Activated CD4-positive, alpha-beta T cell treated with anti-CD3 and anti-CD28 coated beads for 48 hours (primary cell): ENCODE measurements around the gene BBOX1.

Experiments
- DNase-seq: peaks from one replicate; pipeline ENCODE4 v3.0.0-alpha.2; 2020

The BBOX1 gene

GRCh38 chr11:27025957-27026733 is 14.5 kb upstream of the BBOX1 start:
- DNase-seq, result no peak

DNA sequence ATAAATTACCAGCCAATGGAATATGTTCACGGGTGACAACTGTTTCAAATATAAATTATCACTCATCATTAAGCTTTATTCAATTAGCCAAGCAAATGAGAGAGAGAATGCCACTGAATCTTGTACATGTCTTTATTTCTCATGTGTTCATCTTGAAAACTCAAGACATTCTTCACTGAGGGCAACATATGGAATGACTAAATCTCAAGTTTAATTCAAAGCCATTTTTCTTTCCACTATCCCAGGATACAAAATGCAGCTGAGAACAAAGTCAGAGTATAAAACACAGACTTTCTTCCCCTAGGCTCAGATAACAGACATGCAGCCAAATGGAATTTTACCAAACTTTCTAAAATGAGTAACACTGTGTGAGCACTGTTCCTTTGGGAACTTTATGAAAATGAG is 12.1 kb upstream of the BBOX1 start:
- DNase-seq, result no peak

- DNase-seq, result no peak
Observed at GRCh38 chr11:27029966-27030365, 10.6 kb upstream of the BBOX1 start.

DNA sequence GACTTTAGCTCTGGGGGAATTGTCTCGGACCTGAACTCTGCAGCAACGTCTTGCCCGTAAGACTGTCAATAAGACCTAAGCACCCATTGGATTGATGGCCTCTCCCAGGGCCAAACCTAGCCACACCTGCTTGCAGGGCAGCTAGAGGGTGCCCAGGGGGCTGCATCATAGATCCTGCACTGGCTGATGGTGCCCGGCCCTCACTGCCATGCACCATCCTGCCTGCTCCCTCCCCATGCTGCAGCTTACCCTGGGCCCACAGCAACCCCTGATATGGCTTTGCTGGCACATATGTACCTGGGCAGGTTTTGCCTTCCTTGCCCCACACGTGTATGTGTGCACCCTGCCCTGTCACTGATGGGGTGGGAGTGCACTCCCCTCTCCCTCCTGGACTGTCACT is 8.9 kb upstream of the BBOX1 start:
- no peak for DNase-seq

- DNase-seq, result no peak
Observed at GRCh38 chr11:27039873-27040272, 742 bp upstream of the BBOX1 start.

GRCh38 chr11:27041141-27041899 is 705 bp downstream of the BBOX1 start:
- no peak for DNase-seq

- no peak for DNase-seq
Observed at GRCh38 chr11:27046956-27047355, 6.3 kb downstream of the BBOX1 start.

DNA sequence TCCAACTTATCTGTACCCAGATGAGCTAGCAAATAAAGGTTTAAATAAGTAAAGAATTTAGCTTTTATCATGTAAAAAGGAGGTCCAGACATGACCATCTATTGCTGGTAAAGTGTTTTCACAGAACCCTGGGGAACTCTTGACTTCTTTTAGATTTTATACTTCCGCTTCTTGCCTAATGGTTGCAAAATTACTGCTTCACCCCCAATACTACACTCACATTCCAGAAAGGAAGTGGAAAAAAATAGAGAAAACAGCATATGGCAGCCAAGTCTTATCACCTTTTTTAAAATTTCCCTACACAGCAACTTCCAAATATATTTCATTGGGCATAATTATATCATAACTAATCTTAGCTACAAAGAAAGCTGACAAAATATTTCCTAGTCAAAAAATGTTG is 12.1 kb downstream of the BBOX1 start:
- DNase-seq, result no peak

- no peak for DNase-seq
Observed at GRCh38 chr11:27055065-27055682, 14.6 kb downstream of the BBOX1 start.

- DNase-seq, result no peak
Observed at GRCh38 chr11:27057091-27057780, 16.6 kb downstream of the BBOX1 start.

DNA sequence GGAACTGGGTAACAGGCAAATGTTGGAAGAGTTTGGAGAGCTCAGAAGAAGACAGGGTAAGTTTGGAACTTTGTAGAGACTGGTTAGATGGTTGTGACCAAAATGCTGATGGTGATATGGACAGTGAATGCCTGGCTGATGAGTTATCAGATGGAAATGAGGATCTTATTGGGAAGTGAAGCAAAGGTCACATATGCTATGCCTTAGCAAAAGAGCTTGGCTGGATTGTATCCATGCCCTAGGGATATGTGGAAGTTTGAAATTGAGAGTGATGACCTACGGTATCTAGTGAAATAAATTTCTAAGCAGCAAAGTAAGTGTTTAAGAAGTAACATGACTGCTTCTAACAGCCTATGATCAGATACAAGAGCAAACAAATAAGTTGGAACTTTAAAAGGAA is 17.8 kb downstream of the BBOX1 start:
- no peak for DNase-seq

- DNase-seq, result no peak
Observed at GRCh38 chr11:27059431-27059830, 18.8 kb downstream of the BBOX1 start.

DNA sequence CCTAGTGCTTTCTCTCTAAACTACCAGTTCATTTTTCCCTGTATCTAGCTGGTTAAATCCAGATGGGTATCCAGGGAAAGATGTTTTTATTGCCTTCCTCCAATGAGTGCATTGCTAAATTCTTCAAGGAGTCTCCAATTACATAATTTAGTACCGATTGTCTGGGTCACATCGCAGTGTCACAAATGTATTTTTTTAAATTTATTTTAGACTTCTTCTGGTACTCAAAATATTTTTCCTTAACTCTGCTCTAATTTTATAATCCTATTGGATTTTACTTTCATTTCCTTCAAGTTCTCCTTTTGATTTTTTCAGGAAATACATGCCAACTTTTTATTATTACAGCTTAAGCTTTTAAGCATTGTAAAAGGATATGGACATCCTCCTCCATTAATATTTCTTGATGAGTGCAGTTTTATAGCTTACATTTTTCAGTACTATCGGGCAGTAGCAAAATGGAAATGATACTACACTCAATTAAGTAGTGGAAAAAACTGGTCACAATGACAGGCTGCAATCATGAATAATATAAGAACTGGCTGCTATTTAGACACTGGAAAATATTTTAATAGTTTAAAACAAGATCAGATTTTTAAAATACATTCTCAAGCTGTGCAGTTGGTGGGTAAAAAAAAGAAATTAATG is 20.3 kb downstream of the BBOX1 start:
- no peak for DNase-seq

DNA sequence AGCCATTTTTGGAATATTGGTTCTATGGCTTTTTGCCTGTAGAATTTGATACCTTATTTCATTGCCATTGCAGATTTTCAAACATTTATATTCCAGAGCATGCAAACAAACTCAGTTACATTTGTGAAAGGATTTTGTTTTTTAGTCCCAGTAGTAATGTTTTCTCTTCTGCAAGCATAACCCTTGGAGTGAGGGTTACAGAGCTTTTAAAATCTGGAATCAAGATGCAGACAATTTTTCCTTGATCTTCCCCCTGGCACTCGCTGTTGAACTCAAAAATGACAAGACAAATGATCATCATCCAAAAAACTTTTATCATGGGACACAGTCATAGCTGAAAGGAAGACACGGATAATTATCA is 20.8 kb downstream of the BBOX1 start:
- DNase-seq, result no peak

GRCh38 chr11:27064086-27064485 is 23.5 kb downstream of the BBOX1 start:
- DNase-seq, result no peak

- DNase-seq, result no peak
Observed at GRCh38 chr11:27075192-27075591, 34.6 kb downstream of the BBOX1 start.

DNA sequence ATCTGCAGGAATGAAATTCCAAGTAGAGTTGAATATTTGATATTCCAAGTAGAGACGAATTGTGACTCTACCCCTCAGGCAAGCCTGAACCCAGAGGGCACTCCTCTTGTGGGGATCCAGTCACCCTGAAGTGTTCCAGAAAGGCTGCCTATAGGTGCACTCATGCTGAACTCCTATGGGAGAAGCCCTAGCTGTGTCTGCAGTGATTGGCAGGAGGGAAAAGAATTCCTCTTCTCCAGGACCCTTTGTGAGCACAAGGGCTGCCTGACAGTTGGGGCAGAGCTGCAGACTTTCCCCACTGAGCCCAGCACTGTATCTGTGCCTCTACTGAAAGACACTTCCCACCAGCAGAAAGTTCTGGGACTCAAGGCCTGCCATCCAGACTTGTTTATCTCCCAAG is 35.0 kb downstream of the BBOX1 start:
- no peak for DNase-seq

DNA sequence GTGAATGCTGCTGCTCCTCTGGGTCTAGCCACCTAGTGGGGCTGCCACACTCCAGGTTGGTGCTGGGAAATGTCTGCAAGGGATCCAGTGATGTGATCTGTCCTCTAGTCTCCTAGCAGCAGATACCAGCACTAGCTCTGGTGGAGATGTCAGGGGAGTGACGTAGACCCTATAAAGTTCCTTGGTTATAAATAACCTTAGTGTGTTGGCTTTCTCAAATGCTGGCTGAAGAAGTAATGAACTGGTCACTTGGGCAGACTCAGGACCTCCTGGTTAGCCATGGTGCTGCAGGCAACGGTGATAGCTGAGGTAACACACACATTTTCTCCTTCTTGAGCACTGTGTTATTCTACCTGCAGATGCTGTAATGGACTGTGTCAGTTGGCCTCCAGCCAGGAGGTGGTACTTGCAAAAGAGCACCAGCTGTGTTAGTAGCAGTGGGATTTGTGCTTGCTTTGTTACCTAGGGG is 35.5 kb downstream of the BBOX1 start:
- no peak for DNase-seq

DNA sequence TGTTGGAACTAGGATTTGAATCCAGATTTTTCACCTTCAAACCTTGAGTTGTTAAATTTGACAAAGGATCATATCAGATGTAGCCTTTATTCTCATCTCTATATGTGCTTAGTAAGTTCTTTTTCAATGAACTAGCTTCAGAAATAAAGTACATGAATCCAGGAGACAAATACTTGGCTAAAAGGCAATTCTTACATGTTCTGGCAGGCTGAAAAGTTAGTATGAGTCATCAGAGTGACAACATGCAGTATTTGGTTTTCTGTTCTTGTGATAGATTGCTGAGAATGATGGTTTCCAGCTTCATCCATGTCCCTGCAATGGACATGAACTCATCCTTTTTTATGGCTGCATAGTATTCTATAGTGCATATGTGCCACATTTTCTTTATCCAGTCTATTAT is 40.4 kb downstream of the BBOX1 start:
- no peak for DNase-seq

DNA sequence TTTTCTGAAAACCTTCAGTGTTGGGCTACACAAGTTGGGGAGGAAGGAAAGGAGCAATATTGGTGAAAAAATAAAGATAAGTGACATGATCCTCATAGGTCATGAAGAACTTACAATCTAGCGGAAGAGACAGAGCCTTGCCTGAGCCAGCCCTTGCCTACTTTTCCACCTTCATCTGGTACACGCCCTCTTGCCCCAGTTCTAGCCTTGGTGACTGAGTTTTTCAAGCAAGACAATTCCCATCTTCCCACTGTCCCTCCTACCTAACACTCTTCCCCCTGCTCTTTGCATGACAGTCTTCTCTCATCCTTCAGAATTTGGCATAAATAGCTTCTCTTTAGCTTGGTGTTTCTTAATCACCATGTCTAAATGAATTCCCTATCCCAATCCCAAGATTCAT is 42.6 kb downstream of the BBOX1 start:
- no peak for DNase-seq

GRCh38 chr11:27083782-27084181 is 43.2 kb downstream of the BBOX1 start:
- DNase-seq, result no peak

GRCh38 chr11:27084518-27084917 is 43.9 kb downstream of the BBOX1 start:
- DNase-seq, result no peak

DNA sequence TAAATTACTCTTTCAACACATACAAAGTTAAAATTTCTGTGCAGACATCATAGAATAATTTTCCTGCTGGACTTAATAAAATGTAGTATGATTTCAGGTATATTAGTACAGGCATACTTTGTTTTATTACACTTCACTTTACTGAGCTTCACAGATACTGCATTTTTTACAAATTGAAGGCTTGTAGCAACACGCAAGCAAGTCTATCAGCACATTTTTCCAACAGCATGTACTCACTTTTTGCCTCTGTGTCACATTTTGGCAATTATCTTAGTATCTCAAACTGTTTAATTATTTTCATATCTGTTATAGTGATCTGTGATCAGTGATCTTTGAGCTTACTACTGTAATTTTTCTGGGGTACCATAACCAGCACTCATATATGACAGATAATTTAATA is 44.5 kb downstream of the BBOX1 start:
- DNase-seq, result no peak
